Iris pigment epithelial cell (primary cell): ENCODE results near the gene TRIM47.

ENCODE experiments used
- DNase-seq: peaks from one replicate; pipeline ENCODE4 v3.0.0-alpha.2; 2011; ENCODE audit warnings: low read depth

Gene TRIM47

GRCh38 chr17:75830164-75831031 is 48.0 kb downstream of the TRIM47 start:
- no peak for DNase-seq

GRCh38 chr17:75829747-75830146 is 48.6 kb downstream of the TRIM47 start:
- DNase-seq, result no peak

DNA sequence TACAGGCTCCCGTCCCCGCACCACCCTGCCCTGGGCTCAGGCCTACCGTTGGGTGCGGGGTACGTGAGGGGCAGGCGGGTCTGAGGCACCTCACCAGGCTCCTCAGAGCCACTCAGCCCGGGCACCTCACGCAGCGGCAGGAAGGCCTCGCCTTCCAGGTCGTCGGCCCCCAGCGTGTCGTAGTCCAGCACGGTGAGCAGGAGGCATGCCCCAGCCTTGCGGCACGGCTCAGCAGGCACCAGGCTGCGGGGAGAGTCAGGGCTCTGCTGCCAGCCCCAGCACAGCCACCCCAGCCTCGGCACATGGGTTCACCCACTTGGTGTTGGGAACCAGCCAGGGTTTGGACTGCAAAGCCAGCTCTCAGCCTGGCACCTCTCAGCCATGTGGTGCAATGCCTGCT is 49.6 kb downstream of the TRIM47 start:
- no peak for DNase-seq

GRCh38 chr17:75828076-75828400 is 50.3 kb downstream of the TRIM47 start:
- DNase-seq, result no peak

DNA sequence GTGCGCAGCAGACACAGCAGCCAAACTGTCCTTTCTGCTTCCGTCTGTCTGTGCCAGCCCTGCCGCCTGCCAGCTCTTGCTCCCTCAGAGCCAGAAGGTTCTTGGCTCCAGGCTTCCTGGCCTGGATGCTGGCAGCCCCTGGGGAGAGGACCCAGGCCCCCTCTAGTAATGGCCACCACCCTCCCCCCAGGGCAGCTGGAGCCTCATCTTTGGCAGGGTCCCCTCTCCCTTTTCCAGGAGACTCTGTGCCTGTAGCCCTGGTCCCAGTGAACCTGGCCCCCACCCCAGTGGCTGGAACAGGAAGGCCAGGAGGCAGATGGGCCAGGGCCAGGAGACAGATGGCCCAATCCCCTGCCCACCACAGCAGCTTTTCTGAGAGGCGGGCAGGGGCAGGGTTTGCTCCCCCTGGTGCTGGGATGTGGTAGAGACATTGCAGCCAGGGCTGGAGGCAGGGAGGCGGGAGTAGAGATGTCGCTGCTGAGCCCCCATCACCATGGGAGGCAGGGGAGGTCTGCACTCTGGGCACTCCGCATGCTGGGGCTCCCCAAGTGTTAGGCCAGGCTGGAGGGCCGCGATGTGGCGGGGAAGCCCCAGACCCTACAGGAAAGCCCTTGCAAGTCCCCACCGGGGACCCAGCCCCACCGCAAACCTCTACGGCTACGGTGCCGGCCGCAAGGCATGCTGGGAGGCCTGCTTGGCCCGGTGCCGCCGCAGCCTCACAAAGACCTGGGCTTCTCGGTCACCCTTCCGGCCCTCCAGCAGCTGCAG is 50.9 kb downstream of the TRIM47 start:
- peak; percentile 61 for DNase-seq

DNA sequence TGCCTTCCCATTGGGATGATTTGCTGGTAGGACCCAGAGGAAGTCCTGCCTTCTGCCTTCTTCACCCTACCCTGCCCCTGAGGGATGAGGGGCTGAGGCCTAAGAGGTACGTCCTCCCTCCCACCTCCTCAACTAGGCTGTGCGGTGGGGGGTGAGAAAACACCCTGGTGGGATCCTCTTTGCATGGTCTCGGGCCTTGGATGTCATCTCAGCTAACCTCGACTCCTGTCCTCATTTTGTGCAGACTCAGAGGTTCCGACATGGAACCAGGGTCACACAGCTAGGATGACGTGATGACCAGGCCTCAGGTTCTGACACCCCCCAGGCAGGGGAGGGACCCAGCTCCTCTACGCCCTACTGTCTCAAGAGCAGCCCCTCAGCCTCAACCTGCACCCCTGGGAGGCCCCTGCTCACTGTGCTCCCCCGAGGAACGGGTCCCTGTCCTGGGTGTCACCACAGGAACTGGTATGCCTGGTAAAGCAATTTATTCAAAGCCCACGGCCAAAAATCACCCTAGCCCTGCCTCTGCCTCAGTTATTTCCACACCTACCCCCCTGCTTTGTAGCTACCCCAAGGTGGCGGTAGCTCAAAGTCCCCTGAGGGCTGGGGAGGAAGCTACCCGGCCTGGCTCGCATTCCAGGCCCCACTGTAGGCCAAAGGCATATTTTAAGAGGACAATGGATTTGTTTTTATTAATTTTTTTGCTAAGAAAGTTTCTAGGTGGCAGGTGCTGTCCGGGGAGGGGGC is 51.6 kb downstream of the TRIM47 start:
- no peak for DNase-seq

- DNase-seq, result no peak
These were observed 52.5 kb downstream of the TRIM47 start for GRCh38 chr17:75825748-75826370.

- DNase-seq, result no peak
These were observed 53.2 kb downstream of the TRIM47 start for GRCh38 chr17:75825149-75825552.

- DNase-seq, result no peak
These were observed 53.7 kb downstream of the TRIM47 start for GRCh38 chr17:75824666-75825065.
